NOMO-1 treated with dmso at 0.1 percent for 144 hours (cell line): Measurements from ENCODE around the gene LXN.
"Not testable (repeated sequence)": the region's sequence is repeated elsewhere in the genome, so short reads cannot be mapped to it uniquely, and the experiment has no call there.

ENCODE experiments used
- DNase-seq: peaks from one replicate; lab custom pipeline; 2025; ENCODE audit not compliant: unreplicated experiment; lab: John Stamatoyannopoulos, UW

The LXN gene

DNA sequence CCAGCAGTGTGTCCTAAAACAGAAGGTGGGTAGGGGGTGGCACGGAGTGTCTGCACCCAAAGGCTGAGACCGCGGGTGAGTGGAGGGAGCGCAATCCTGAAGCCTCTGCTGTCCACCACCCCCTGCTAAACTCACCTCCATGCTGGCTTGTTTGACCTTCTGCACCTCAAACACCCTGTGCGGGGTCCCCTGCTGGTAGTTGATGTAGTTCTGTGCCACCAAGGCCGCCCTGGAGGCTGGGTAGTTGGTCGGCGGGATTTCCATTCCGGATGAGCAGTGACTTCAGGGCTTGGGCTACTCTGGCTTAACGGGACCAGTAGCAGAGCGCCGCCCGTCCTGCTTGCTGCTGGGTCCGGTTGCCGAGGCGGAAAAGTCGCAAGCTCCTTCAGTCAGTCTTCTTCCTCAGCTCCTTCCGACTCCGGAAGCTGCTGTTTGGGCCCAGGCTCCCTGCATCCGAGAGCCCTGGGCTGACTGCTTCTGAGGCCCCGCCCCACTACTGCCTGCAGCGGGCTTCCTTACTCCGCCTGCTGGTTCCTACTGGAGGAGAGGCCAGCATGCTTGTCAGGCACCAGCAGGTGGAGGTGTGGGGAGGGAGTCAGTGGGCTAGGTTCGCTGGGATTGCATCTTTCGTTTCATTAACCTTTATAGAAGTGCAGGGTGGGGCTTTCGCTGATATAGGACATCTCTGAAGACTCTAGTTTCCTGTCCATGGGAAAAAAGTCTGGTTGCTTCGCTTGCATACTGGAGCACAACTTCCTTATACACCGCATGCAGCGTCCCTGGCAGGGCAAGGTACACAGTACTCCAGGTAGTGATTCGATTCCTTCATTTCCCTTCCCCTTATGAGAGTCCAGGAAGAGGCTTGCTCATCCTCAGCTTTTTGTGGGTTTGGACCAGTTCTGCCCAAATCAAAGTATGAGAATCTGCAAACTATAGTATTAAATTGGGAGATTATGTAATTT, at the start of gene LXN:
Gene LXN (minus strand): TSS at position 434 of the 962 bp plus-strand sequence. CDS start 170 bp downstream, at position 264.
- DNase-seq: no peak

DNA sequence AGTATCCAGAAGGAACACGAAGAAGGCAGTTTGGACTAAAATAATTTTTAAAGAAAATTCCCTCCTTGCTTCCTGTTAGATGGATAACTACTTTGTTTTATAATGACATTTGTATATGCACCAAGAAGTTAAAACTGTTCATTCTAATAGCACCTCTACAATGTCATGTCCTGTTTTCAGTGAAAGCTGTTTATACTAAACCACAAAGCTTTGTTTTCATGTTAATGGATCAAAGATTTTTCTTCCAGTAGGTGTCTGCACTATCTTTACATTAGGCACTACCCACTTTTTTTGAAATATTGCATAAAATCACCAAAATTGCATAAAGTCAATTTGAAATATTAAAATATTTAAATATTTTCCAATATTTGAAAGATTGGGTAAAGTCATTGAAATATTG, 49.7 kb upstream of the LXN start:
- no peak for DNase-seq

GRCh38 chr3:158718490-158719170, 46.2 kb upstream of the LXN start:
- no peak for DNase-seq

- no peak for DNase-seq
Observed at GRCh38 chr3:158717576-158717975, 45.1 kb upstream of the LXN start.

GRCh38 chr3:158713094-158713499, 40.6 kb upstream of the LXN start:
- DNase-seq: no peak

DNA sequence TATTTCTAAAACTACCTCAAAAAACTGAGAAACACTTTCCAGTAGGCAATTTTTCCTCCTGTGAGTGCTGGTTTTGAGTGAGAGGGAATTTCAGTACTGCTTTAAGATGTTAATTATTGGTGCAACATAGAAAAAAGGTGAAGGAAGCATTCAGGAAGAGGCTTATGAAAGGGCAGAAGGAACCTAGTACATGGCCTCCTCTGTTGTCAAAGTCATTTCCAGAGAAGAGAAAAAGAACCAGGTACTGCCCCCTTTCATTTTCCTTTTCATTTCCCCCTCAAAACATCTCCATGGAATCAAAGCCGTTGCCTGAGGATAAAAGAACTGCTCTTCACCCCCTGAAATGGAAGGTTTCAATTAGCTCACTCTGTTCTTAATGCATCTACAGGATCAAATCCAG, 40.0 kb upstream of the LXN start:
- DNase-seq: no peak

GRCh38 chr3:158711886-158712285, 39.4 kb upstream of the LXN start:
- DNase-seq: no peak

GRCh38 chr3:158710601-158711000, 38.2 kb upstream of the LXN start:
- DNase-seq: no peak

DNA sequence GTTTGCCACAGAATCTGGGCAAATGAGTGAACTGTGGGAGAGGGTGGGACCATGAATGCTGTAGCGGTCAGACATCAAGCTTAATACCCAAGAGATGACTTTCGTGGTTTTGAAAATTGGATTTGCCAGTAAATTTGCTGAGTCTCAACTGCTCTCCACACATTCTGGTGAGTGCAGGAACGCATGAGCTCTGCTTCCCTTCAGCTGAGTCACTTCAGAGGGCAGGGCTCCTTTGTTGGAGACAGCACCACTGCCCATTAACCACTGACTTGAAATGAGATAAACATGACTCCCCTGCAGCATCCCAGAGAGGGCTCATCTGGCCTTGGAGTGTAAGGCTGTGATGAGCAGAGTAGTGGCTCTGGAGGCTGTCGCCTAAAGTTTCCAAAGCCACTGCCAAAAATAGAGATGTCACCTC, 37.2 kb upstream of the LXN start:
- no peak for DNase-seq

- DNase-seq: no peak
Observed at GRCh38 chr3:158703566-158703965, 31.1 kb upstream of the LXN start.

- no peak for DNase-seq
Observed at GRCh38 chr3:158702815-158703481, 30.5 kb upstream of the LXN start.

GRCh38 chr3:158701420-158702065, 29.1 kb upstream of the LXN start:
- DNase-seq: no peak

DNA sequence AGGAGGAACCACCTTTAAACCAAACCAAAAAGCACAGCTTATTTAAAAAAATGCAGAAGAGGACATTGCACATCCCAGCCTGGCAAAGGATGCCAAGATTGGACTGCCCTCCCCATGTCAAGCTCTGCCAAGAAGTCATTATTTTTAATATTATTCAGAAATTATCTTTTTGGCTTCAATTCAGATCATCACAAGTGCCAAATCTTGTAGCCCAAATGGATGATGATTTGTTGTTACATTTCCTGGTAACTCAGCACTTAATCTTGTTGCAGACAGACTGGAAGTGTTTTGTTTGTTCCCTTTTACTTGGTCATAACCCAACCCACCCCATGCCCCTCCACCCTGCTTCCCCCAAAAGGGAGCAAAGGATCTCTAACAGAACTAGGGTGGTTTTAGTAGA, 28.1 kb upstream of the LXN start:
- no peak for DNase-seq

DNA sequence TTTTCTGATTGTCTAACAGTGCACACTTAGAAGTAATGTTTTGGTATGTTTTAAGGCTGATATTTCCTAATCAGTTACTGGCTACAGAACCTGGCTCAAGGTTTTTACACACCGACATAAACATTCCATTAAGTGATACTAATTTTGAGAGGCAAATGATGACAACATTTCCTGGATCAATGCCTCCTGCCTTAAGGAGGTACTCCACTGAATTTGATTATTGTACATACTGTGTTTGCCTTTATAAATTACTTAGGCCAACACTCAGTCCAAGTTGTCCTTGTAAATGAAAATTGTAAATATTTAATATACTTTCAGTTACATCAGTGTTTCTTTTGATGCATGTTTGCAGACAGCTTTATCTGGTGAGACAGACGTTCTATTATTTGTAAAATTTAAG, 24.2 kb upstream of the LXN start:
- no peak for DNase-seq

DNA sequence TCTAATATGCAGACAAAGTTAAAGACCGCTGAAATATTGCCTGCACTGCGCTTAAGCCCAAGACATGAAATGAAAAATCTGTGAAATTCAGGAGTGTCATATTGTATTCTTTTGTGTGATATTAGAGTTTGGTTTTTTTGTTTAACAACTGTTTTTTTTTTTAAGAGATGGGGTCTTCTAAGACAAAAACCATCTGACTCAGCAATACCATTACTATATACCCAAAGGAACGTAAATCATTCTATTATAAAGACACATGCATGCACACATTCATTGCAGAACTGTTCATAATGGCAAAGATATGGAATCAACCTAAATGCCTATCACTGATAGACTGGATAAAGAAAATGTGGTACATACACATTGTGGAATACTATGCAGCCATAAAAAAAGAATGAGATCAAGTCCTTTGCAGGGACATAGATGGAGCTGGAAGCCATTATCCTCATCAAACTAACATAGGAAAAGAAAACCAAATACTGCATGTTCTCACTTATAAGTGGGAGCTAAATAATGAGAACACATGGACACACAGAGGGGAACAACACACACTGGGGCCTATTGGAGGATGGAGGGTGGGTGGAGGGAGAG, 21.5 kb upstream of the LXN start:
- not testable (repeated sequence) for DNase-seq

DNA sequence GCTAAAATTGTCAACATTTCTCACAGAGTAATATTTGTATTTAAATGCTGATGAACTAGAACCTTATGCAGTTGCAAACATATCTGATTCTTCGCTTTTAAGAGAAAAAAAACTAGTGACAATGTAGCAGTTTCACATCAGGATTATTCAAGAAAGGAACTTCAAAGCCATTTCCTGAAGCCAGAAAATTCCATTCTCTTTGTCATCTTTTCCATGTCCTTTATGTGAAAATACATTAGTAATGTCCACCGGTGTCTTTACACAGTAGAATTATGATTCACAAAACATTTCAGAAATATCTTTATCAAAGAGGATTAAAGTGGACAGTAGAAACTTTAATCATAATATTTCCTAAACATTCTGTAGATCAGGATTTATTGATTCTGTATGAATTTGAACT, 12.7 kb upstream of the LXN start:
- no peak for DNase-seq

DNA sequence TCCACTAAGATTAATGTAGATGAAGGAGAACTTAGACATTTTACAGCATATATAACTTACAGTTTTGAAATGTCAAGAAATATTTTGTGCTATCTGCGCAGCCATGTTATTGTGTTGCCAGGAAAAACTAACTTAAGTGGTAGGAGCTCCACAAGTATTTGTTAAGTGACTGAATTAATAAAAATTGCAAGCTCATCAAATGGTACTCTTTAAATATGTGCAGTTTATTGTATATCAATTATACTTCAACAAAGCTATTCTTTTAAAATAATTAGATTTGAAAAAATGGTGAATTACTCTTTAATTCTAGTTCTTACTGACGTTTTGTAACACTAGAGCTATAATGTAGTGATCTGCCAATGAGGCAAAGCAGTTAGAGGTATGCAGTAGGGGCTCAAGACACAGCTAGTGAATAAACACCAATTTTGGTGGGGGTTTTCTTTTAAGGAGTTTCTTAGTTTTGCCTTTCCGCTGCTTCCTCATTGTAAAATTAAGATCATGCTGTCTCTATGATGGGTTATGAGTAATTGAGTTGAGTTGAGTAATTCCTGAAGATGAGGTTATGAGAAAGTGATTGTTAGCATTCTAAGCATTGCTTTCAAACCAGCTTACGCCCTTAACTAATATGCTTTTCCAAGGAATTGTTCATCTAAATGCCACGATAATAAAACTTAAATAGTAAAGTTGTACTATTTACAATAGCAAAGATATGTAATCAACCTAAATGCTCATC, 10.9 kb upstream of the LXN start:
- DNase-seq: no peak

GRCh38 chr3:158680861-158681260, 8.4 kb upstream of the LXN start:
- DNase-seq: no peak

DNA sequence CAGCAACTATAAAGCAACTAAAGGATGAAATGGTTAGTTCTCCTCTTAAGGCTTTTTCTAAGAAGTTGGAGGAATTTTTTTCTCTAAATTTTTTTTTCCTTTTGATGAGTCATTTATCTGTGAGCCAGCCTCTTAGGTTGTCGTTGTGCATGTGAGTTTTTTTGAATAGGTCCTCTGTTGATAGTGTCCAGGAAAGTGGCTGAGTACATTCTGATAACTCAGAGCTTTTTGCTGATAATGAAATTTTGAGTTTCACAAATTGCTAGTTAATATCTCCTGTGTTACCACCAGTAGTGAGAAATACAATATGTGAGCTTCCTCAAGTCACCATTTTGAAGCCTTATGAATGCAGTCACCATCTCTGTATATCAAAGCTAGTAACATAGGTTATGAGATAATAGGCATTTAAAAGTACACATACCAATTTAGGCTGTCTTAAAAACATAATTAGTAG, 7.1 kb upstream of the LXN start:
- no peak for DNase-seq

DNA sequence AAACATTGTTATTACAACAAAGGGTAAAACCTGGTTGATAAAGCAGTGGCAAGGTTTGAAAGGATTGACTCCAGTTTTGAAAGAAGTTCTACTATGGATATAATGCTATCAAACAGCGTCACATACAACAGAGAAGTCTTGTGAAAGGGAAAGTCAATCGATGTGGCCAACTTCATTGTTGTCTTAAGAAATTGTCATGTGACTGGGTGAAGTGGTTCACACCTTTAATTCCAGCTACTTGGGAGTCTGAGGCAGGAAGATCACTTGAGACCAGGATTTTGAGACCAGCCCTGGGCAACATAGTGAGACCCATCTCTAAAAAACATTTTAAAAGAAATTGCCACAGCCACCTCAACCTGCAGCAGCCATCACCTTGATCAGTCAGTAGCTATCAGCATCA, 6.2 kb upstream of the LXN start:
- DNase-seq: no peak
